Measurements from ENCODE around the gene HIVEP3. TPM values are rescaled to one million over a fixed set of nuclear protein-coding genes. Genes with fewer than 3 reads are reported as not detected.
A peak's percentile ranks its signal among the peaks of the same experiment; 100 is the strongest.

The HIVEP3 gene
- total RNA-seq (10 to 100 TPM in 1 of 5 donors, 1 to 10 TPM in 4; 1.8 to 65.3 (median 4.9) TPM), polyA plus RNA-seq (1 to 10 TPM; 2.9 to 4.6 (median 3.1) TPM)
- long read RNA-seq, donor 1 = 0 reads
- long read RNA-seq, donor 2 = 0 reads
- long read RNA-seq, donor 3 = 0 reads
- long read RNA-seq, donor 4 = 0 reads
- long read RNA-seq, donor 5 = 0 reads
- long read RNA-seq, donor 6 = 0 reads
- long read RNA-seq, donor 7 = 0 reads
- long read RNA-seq, donor 8, partial matches to known transcripts = 0 of 1 reads
- long read RNA-seq, donor 8, other reads (novel, unspliced or antisense) = 0 of 1 reads
- long read RNA-seq, donor 9 = 0 reads
- long read RNA-seq, donor 10 = 0 reads

DNA sequence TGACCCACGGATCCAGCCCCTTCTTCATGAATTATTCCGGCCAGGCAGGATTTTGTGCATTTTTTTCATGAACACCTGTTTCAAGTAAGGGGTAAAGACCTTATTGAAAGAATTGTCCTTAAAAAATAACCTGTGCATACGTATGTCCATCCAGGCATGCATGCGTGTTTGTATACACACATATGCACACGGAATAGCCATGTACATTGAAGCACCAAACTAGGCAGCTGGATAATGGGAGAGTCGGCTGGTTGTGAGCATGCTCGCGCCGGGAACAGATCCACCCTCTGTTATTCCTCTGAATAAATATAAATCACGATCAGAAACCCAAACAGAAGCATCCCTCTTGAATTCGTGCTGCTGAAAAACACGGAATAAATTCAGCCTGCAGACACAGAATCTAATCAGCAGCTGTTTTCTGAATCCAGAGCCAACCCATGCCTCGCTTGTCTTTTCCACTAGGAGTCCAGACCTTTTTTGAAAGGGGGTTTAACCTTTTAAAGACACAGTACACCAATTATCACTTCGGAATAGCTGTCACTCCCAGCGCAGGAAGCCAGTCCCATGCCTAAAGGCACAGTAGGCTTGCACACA, at the start of gene HIVEP3:
HIVEP3 (minus strand) TSS at position 473 of the 594 bp plus-strand sequence.
- H3K9me3 ChIP-seq = no peaks in the 10 kb centered on the region
- H3K4me1 ChIP-seq = peaks cover 8 to 47% (median 37%) of the 10 kb centered on the region in 4 donors
- H3K4me3 ChIP-seq = peak within 1 kb of the TSS; percentile 56 to 73 (median 64)
- TF ChIP-seq POLR2AphosphoS5 (IDR thresholded peaks at IDR 0.05) = no peak
- TF ChIP-seq POLR2A (IDR thresholded peaks at IDR 0.05) = no peak
- no peak for TF ChIP-seq EP300 (IDR thresholded peaks at IDR 0.05)
- TF ChIP-seq, protein P1, sequence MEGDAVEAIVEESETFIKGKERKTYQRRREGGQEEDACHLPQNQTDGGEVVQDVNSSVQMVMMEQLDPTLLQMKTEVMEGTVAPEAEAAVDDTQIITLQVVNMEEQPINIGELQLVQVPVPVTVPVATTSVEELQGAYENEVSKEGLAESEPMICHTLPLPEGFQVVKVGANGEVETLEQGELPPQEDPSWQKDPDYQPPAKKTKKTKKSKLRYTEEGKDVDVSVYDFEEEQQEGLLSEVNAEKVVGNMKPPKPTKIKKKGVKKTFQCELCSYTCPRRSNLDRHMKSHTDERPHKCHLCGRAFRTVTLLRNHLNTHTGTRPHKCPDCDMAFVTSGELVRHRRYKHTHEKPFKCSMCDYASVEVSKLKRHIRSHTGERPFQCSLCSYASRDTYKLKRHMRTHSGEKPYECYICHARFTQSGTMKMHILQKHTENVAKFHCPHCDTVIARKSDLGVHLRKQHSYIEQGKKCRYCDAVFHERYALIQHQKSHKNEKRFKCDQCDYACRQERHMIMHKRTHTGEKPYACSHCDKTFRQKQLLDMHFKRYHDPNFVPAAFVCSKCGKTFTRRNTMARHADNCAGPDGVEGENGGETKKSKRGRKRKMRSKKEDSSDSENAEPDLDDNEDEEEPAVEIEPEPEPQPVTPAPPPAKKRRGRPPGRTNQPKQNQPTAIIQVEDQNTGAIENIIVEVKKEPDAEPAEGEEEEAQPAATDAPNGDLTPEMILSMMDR (IDR thresholded peaks at IDR 0.05) = no peak
- H3K36me3 ChIP-seq = no peaks in the 10 kb centered on the region
- whole genome bisulfite sequencing, 5 donors = 11 to 24% (median 14%) methylated on average over 15 of the region's 15 CpGs
- intact Hi-C loops (cut with DNase I; ENCODE audit: low total_unique reads) = no loop called here
- H3K27me3 ChIP-seq = peaks cover 0 to 6% (median 0%) of the 10 kb centered on the region in 3 donors
- DNase-seq = peak in 1 of 2 donors; percentile 64
- peak within 1 kb of the TSS; percentile 47 to 80 (median 65) for H3K27ac ChIP-seq

DNA sequence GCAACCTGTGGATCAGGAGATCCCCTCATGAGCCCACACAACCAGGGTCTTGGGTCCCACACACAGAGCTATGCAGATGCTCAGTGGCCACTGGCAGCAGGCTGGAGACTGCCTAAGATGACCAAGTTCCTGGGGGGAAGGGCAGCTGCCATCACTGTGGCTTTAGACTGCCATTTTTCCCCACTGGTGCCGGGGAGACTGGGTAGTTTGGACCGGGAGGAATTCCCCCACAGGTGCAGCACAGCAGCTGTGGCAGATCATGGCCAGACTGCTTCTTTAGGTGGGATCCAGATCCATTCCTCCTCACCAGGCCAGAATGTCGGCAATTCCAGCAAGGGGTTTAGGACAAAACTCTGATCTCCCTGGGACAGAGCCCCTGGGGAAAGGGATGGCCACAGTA, 45.7 kb upstream of the HIVEP3 start:
- H3K27me3 ChIP-seq = no peaks in the 10 kb centered on the region
- intact Hi-C loops (cut with DNase I; ENCODE audit: low total_unique reads) = no loop called here
- no peaks in the 10 kb centered on the region for H3K4me1 ChIP-seq
- no peak overlapping the region for H3K4me3 ChIP-seq
- no peak for TF ChIP-seq POLR2A (IDR thresholded peaks at IDR 0.05)
- TF ChIP-seq, protein P1 (IDR thresholded peaks at IDR 0.05) = no peak
- TF ChIP-seq EP300 (IDR thresholded peaks at IDR 0.05) = no peak
- TF ChIP-seq POLR2AphosphoS5 (IDR thresholded peaks at IDR 0.05) = no peak
- 86 to 94% (median 89%) methylated on average over 3 of the region's 3 CpGs for WGBS, 5 donors
- no peak overlapping the region for H3K27ac ChIP-seq
- DNase-seq = no peak
- H3K36me3 ChIP-seq = no peaks in the 10 kb centered on the region
- H3K9me3 ChIP-seq = peaks cover 0 to 12% (median 3%) of the 10 kb centered on the region in 4 donors

DNA sequence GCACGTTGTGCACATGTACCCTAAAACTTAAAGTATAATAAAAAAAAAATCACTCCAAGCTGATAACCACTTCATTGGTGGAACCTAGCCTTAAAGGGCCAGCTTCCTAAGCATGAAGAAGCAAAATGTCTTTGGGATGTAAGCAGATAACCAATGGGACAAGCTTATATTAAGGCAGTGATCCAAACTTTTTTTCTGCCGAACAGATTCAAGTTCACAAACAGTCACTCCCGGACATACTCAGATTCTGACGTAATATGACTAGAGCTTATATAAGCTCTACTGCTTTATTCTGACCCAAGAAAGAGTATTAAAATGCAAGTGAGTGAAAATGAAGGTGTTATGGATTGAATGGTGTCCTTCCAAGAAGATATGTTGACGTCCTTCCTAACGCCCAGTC, 44.9 kb upstream of the HIVEP3 start:
- Histone ChIP-seq H3K4me3 (no peak overlapping the region), H3K36me3 (no peaks in the 10 kb centered on the region), H3K27me3 (no peaks in the 10 kb centered on the region), H3K9me3 (peaks cover 0 to 9% (median under 1%) of the 10 kb centered on the region in 4 donors), H3K27ac (no peak overlapping the region), H3K4me1 (no peaks in the 10 kb centered on the region)
- intact Hi-C loops (cut with DNase I; ENCODE audit: low total_unique reads) = no loop called here
- TF ChIP-seq POLR2AphosphoS5 (IDR thresholded peaks at IDR 0.05) (no peak), POLR2A (IDR thresholded peaks at IDR 0.05) (no peak)
- TF ChIP-seq, protein P1 (IDR thresholded peaks at IDR 0.05) = no peak
- 77 to 89% (median 86%) methylated on average over 6 of the region's 6 CpGs for WGBS, 5 donors
- DNase-seq = no peak

- no peaks in the 10 kb centered on the region for H3K27me3 ChIP-seq
- no peak overlapping the region for H3K4me3 ChIP-seq
- H3K27ac ChIP-seq = no peak overlapping the region
- no peaks in the 10 kb centered on the region for H3K36me3 ChIP-seq
- DNase-seq = no peak
- H3K4me1 ChIP-seq = peaks cover 0 to 19% (median 0%) of the 10 kb centered on the region in 4 donors
- intact Hi-C loops (cut with DNase I; ENCODE audit: low total_unique reads) = no loop called here
- H3K9me3 ChIP-seq = no peaks in the 10 kb centered on the region
- TF ChIP-seq, protein P1 (IDR thresholded peaks at IDR 0.05) = no peak
- no peak for TF ChIP-seq POLR2A (IDR thresholded peaks at IDR 0.05)
- no peak for TF ChIP-seq EP300 (IDR thresholded peaks at IDR 0.05)
- no peak for TF ChIP-seq POLR2AphosphoS5 (IDR thresholded peaks at IDR 0.05)
- WGBS, 5 donors = 76 to 93% (median 87%) methylated on average over 6 of the region's 6 CpGs
Observed at GRCh38 chr1:41958015-41958673, 39.4 kb upstream of the HIVEP3 start.
